GM10266 (cell line): ENCODE measurements around the gene MAGI2.
A peak's percentile ranks its signal among the peaks of the same experiment; 100 is the strongest.

Experiments used
- DNase-seq: peaks from one replicate; pipeline ENCODE4 v3.0.0; 2012; ENCODE audit errors: extremely low spot score
- CTCF ChIP-seq: IDR thresholded peaks from 2 replicates; pipeline ENCODE4 v1.5.1; 2012; ENCODE audit warnings: mild to moderate bottlenecking, low read depth; ENCODE audit not compliant: control insufficient read depth, insufficient read depth; ENCODE audit errors: missing control alignments

Gene MAGI2

GRCh38 chr7:79308192-79308591 lies 145.3 kb downstream of the MAGI2 start:
- no peak for TF ChIP-seq CTCF
- no peak for DNase-seq

GRCh38 chr7:79307376-79307775 lies 146.1 kb downstream of the MAGI2 start:
- no peak for TF ChIP-seq CTCF
- DNase-seq: no peak

DNA sequence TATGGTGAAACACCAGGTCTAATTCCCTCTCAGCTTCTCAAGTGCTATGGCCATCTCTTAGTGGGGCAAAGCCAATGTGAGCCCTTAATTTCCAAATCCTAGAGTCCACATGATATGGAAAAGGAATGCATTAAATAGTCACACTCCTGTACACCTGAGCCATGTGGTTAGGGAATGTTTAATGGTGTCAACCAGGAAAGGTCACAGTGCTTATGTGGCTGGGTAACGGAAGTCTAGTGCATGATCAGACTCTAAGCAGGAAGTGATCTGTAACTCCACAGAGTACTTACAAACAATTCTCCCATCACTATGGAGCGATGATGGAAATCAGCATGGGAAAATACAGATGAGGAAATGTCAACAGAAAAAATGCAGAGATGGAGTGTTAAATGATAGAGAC lies 148.8 kb downstream of the MAGI2 start:
- no peak for TF ChIP-seq CTCF
- DNase-seq: no peak

- TF ChIP-seq CTCF: no peak
- DNase-seq: no peak
Measured at GRCh38 chr7:79302293-79302692, 151.2 kb downstream of the MAGI2 start.

DNA sequence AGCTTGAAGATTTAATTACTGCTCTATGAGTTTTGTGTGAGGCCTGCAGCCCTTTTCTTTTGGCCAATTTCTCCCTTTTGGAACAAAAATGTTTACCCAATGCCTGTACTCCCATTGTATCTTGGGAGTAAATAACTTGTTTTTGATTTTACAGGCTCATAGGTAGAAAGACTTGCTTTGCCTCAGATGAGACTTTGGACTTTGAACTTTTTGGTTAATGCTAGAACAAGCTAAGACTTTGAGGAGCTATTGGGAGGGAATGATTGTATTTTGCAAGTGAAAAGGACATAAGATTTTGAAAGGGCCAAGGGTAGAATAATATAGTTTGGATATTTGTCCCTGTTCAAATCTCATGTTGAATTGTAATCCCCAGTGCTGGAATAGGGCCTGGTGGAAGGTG lies 152.0 kb downstream of the MAGI2 start:
- no peak for TF ChIP-seq CTCF
- DNase-seq: no peak

GRCh38 chr7:79300573-79300972 lies 152.9 kb downstream of the MAGI2 start:
- DNase-seq: no peak
- no peak for TF ChIP-seq CTCF

GRCh38 chr7:79298145-79298760 lies 155.2 kb downstream of the MAGI2 start:
- DNase-seq: peak; percentile 12
- peak; percentile 62 for TF ChIP-seq CTCF
